Subcutaneous abdominal adipose tissue (tissue), 5 donors: ENCODE results near the gene SHISAL1.

ENCODE experiments used
- H3K27ac ChIP-seq: one replicate; pipeline ENCODE4 v1.7.0; 2013; ENCODE audit warnings: low read depth, mild to moderate bottlenecking, inconsistent platforms, low read length, moderate library complexity
- H3K27me3 ChIP-seq, 5 donors: one replicate each; pipeline ENCODE4 v1.7.0; 2013; ENCODE audit warnings: low read length in 5 of 5, inconsistent platforms in 1 of 5; ENCODE audit not compliant: control insufficient read depth in 5 of 5, insufficient read depth in 4 of 5
- H3K36me3 ChIP-seq, 5 donors: one replicate each; pipeline ENCODE4 v1.7.0; 2013; ENCODE audit warnings: low read length in 5 of 5; ENCODE audit not compliant: control insufficient read depth in 5 of 5, insufficient read depth in 5 of 5
- H3K4me1 ChIP-seq, 5 donors: one replicate each; pipeline ENCODE4 v1.7.0; 2013; ENCODE audit warnings: low read length in 5 of 5, mild to moderate bottlenecking in 3 of 5, moderate library complexity in 1 of 5; ENCODE audit not compliant: control insufficient read depth in 5 of 5, insufficient read depth in 5 of 5
- H3K4me3 ChIP-seq, 5 donors: one replicate each; pipeline ENCODE4 v1.7.0; 2013; ENCODE audit warnings: low read length in 5 of 5, low read depth in 1 of 5
- H3K9ac ChIP-seq, 5 donors: one replicate each; pipeline ENCODE4 v1.7.0; 2013; ENCODE audit warnings: low read length in 5 of 5, mild to moderate bottlenecking in 4 of 5, moderate library complexity in 3 of 5
- H3K9me3 ChIP-seq, 5 donors: one replicate each; pipeline ENCODE4 v1.7.0; 2013; ENCODE audit warnings: low read length in 5 of 5; ENCODE audit not compliant: control insufficient read depth in 5 of 5
- donor health status: healthy.
- donor health status: healthy.
- donor health status: healthy.
- donor health status: healthy.
- donor health status: healthy.

The SHISAL1 gene

DNA sequence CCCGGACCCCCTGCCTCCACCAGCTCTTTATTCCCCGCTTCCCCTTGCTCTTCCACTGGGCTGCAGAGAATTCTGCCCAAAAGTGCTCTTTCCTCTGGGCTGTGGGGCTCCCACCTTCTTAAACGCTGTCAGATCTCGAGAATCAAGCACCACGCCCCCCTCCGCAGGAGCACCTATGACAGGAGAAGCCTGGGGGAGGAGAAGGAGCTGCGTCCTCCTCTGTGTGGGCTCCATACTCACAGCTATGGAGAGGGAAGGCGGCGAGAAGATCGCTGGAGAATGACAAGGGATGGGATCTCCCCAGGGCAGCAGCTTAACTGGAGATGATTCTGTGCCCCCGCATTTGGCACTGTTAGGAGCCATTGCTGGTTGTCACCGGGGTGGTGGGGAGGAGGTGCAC is 19.7 kb downstream of the SHISAL1 start:
- Histone ChIP-seq H3K36me3 (no peaks in the 10 kb centered on the region), H3K27me3 (peaks cover 7 to 24% (median 12%) of the 10 kb centered on the region in 5 donors), H3K9ac (no peak overlapping the region), H3K27ac (no peak overlapping the region), H3K9me3 (peaks cover 2 to 14% (median 6%) of the 10 kb centered on the region in 5 donors), H3K4me3 (no peak overlapping the region), H3K4me1 (no peaks in the 10 kb centered on the region)

DNA sequence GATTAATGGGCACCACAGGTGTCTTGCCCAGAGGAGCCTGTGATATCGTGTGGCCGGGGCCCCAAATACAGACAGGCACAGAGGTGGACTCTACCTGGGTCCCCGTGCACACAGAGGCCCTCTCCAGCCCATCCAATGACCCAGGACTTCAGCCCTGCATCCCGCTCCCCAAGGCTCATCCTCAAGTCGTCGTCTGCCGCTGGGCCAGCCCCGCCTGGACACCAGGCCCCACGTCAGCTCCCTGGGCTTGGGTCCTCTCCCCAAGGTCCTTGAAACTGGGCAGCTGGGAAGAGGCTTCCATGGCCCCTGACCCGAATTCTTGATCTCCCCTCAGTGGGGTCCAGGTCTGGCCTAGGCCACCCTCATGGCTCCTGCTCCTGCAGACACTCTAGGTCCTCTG is 20.2 kb downstream of the SHISAL1 start:
- Histone ChIP-seq H3K4me1 (no peaks in the 10 kb centered on the region), H3K36me3 (no peaks in the 10 kb centered on the region), H3K9ac (no peak overlapping the region), H3K27me3 (peaks cover 7 to 22% (median 12%) of the 10 kb centered on the region in 5 donors), H3K4me3 (no peak overlapping the region), H3K9me3 (peaks cover 2 to 14% (median 6%) of the 10 kb centered on the region in 5 donors), H3K27ac (no peak overlapping the region)

DNA sequence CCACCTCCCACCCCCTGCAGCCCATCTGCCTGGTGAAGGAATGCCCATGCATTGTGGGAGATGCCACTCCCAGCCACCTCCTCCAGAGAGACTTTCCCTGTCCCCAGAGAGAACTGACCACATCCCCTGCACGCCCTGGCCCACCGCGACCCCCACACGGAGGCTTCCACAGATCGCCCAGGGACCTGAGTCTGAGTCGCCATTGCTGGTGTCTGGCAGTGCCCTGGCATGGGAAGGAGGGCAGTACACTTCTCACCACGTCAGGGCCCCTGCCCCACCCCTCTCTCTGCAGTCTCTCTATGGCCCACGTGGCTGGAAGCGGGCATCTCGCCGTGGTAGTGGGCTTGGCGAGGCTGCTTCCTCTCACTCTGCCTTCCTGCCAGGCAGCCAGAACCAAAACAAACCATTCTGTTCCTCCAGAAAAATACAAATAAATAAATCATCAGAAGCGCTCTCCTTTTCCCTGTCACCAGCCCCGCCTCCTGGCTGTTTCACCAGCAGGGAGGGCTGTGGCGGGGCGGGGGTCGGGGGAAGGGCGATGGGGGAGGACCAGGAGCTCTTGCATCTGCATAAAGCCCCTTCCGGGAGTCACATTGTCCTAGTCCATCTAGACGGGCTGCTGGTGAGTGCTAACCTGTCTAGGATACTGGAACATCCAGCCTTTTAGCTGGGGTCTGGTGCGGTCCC is 20.9 kb downstream of the SHISAL1 start:
- H3K4me1 ChIP-seq: peaks cover 0 to 5% (median 4%) of the 10 kb centered on the region in 5 donors
- peaks cover 7 to 20% (median 12%) of the 10 kb centered on the region in 5 donors for H3K27me3 ChIP-seq
- H3K36me3 ChIP-seq: no peaks in the 10 kb centered on the region
- H3K9ac ChIP-seq: no peak overlapping the region
- no peak overlapping the region for H3K4me3 ChIP-seq
- H3K27ac ChIP-seq: no peak overlapping the region
- peaks cover 2 to 14% (median 6%) of the 10 kb centered on the region in 5 donors for H3K9me3 ChIP-seq

DNA sequence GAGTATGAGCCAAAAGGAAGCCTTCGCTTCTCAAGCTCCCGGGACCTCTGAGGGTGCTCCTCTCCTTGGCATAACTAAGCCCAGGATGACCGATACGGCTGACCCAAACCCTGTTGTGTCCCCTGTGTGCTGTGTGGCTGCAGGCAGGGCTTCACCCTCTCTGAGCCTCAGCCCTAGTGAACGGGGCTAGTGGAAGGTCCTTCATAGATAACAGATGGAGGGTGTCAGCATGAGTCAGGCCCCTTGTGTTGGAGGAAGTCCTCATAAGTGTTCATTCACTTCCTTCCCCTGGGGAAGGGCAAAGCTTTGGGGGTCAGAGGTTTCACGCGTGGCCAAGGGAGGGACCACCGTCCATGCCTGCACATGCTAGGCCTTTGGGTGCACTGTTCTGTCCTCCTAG is 21.5 kb downstream of the SHISAL1 start:
- Histone ChIP-seq H3K27me3 (peaks cover 7 to 22% (median 17%) of the 10 kb centered on the region in 5 donors), H3K4me3 (no peak overlapping the region), H3K9me3 (peaks cover 2 to 14% (median 6%) of the 10 kb centered on the region in 5 donors), H3K4me1 (peaks cover 0 to 11% (median 9%) of the 10 kb centered on the region in 5 donors), H3K27ac (no peak overlapping the region), H3K9ac (no peak overlapping the region), H3K36me3 (no peaks in the 10 kb centered on the region)

DNA sequence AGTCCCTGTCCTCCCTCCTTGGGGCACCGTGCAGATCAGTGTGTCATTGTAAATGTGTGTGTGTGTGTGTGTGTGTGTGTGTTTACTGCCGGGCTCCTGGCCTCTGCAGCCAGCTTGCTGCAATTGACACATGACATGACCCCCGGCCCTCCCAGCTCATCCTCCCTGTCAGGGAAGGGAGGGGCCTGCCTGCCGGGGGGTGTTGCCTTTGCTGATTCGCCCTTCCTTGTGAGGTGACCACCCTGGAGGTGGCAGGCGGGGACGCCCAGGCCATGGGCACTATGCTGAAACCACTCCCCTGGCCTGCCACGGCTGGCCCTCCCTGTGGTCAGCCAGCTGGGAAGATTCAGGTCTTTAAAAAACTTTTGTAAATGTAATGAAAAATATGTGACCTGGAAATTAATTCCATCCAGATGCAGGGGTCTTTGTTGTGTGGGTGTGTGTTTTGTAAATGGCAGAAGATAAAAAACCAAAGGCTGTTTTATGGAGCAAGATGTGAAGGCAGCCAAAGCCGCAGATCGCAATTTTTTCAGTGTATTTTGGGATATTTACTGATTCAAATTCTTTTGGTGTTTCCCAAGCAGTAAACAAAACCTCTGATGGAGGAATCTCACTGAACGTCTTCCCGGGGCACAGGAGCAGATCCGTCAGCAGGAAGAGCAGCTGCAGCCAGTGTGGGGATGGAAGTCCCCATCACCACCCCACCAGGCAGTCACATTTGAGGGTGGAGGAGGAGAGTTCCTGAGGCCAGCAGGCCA is 23.2 kb downstream of the SHISAL1 start:
- Histone ChIP-seq H3K4me3 (no peak overlapping the region), H3K9me3 (peaks cover 2 to 8% (median 6%) of the 10 kb centered on the region in 5 donors), H3K27me3 (peaks cover 7 to 27% (median 21%) of the 10 kb centered on the region in 5 donors), H3K36me3 (no peaks in the 10 kb centered on the region), H3K27ac (no peak overlapping the region), H3K9ac (no peak overlapping the region), H3K4me1 (peaks cover 0 to 16% (median 10%) of the 10 kb centered on the region in 5 donors)

DNA sequence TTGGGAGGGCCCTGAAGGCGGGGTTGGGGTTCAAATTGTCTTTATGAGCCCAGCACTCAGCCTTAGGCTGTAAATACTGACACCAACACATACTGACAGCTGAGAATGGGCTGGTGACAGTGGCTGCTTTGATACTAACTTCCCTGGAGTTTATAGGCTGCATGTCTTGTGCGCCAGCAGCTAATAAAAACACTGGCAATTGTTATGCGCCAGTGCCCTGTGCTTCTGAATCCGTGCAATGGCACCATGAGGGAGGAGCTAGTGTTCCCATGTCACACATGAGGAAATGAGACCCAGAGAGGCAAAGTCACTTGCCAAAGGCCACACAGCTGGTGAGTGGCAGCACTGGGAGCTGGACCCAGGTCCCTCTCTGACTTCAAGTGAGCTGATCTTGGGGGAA is 23.8 kb downstream of the SHISAL1 start:
- Histone ChIP-seq H3K27me3 (peaks cover 10 to 27% (median 26%) of the 10 kb centered on the region in 5 donors), H3K36me3 (no peaks in the 10 kb centered on the region), H3K9ac (no peak overlapping the region), H3K4me1 (peaks cover 0 to 16% (median 10%) of the 10 kb centered on the region in 5 donors), H3K27ac (no peak overlapping the region), H3K9me3 (peaks cover 0 to 1% (median under 1%) of the 10 kb centered on the region in 5 donors), H3K4me3 (no peak overlapping the region)

DNA sequence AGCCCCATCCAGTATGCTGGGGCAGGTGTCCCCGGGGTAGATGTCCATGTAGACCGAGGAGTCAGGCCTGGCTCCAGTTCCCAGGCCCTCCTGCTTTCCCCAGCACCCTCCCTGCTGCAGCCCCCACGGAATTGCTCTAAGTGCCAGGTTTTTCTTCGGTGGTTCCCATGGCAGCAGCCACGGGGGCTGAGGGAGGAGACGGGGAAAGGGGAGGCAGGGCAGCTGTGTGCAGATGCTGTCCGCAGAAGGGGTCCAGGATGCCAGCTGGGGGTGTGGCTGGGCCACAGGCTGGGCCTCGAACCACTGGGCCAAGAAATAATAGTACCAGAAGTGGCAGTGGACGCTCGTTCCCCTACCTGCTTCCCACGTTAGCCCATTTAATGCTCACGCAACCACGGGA is 25.0 kb downstream of the SHISAL1 start:
- H3K27me3 ChIP-seq: peaks cover 11 to 38% (median 31%) of the 10 kb centered on the region in 5 donors
- H3K9ac ChIP-seq: no peak overlapping the region
- no peak overlapping the region for H3K27ac ChIP-seq

DNA sequence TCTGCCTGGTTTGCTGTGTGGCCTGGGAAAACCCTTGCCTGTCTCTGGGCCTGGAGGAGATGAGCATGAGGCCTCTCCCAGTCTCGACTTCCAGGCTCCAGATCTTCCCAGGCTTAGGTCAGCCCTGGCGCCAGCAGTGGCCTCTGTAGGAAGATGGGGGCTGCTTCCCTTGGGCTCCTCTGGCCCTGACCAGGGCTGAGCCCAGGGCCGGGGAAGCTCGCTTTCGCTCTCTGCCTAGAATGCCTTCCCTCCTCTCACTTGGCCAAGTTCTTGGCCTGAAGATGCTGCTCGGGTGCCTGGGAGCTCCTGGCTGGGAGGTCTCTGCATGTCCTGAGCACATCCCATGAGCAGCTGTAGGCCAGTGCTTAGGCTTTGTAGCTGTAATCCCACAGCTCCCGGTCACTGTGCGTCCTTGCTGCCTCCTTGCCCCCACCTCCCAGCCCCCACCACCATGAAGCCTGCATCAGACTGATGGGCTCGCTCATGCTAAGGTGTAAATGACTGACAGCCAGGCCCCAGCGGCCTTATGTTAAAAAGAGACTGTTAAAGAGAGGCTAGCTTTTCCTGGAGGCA is 25.5 kb downstream of the SHISAL1 start:
- Histone ChIP-seq H3K27me3 (peaks cover 11 to 39% (median 33%) of the 10 kb centered on the region in 5 donors), H3K27ac (no peak overlapping the region), H3K4me1 (peaks cover 0 to 16% (median 10%) of the 10 kb centered on the region in 5 donors)

More for the DNA sequence above, 25.0 kb downstream of the SHISAL1 start:
- Histone ChIP-seq H3K4me3 (no peak overlapping the region), H3K36me3 (no peaks in the 10 kb centered on the region), H3K4me1 (peaks cover 0 to 16% (median 10%) of the 10 kb centered on the region in 5 donors), H3K9me3 (no peaks in the 10 kb centered on the region)

DNA sequence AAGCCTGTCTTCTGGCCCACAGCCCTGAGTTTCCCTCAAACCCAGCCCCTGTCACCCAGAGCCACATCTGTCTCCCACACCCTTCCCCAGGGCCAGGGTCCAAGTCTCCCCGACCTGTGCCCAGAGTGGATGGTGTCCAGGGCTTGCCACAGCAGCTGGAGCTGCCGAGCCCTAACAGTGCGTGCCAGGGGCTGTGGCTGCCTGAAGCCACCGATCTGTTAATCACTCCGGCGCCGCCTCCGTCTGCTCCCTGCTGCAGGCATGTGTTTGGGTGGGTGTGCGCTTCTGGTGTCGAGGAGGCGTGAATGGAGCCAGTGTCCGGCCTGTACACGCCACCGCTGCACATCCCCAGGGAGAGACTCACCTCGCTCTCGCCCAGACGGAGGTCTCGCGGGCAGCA is 26.1 kb downstream of the SHISAL1 start:
- Histone ChIP-seq H3K27ac (no peak overlapping the region), H3K9ac (no peak overlapping the region), H3K9me3 (no peaks in the 10 kb centered on the region), H3K4me1 (peaks cover 0 to 19% (median 15%) of the 10 kb centered on the region in 5 donors), H3K36me3 (no peaks in the 10 kb centered on the region), H3K27me3 (peaks cover 15 to 45% (median 36%) of the 10 kb centered on the region in 5 donors), H3K4me3 (no peak overlapping the region)

More for the DNA sequence above, 25.5 kb downstream of the SHISAL1 start:
- H3K9ac ChIP-seq: no peak overlapping the region
- no peaks in the 10 kb centered on the region for H3K36me3 ChIP-seq
- H3K4me3 ChIP-seq: no peak overlapping the region
- H3K9me3 ChIP-seq: no peaks in the 10 kb centered on the region

DNA sequence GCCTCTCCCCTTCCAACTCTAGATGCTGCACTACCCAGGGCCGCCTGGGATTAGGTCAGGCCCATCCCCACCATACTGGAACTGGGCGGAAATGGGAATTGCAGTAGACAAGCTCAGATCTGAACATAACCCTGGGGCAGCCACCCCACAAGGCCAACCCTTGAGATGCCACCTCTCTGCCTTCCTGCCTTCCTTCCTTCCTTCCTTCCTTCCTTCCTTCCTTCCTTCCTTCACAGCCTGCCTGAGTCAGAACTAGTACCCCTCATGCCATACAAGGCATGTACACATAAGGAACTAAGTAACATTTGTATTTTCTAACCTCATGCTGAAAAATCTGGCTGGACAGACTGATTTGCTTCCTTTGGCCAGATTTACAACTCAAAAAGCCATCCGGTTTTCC is 28.0 kb downstream of the SHISAL1 start:
- Histone ChIP-seq H3K27ac (no peak overlapping the region), H3K4me1 (peaks cover 0 to 21% (median 17%) of the 10 kb centered on the region in 5 donors), H3K4me3 (no peak overlapping the region), H3K27me3 (peaks cover 8 to 43% (median 36%) of the 10 kb centered on the region in 5 donors), H3K9ac (no peak overlapping the region), H3K9me3 (no peaks in the 10 kb centered on the region), H3K36me3 (no peaks in the 10 kb centered on the region)
